Suppressor macrophage (primary cell): ENCODE measurements around the gene MKS1.

Experiments used
- DNase-seq, 4 experiments: peaks; one replicate each; pipeline ENCODE4 v3.0.0-alpha.2; 2020 to 2022
- total RNA-seq, 17 experiments: gene quantifications; one replicate each; lab custom pipeline; 2026; ENCODE audit warnings: mixed read lengths in 6 of 17, inconsistent platforms in 3 of 17; lab: John Stamatoyannopoulos, UW

The MKS1 gene
- total RNA-seq, result 1.5 to 13.7 (median 6.9) reads per million in 17 experiments

DNA sequence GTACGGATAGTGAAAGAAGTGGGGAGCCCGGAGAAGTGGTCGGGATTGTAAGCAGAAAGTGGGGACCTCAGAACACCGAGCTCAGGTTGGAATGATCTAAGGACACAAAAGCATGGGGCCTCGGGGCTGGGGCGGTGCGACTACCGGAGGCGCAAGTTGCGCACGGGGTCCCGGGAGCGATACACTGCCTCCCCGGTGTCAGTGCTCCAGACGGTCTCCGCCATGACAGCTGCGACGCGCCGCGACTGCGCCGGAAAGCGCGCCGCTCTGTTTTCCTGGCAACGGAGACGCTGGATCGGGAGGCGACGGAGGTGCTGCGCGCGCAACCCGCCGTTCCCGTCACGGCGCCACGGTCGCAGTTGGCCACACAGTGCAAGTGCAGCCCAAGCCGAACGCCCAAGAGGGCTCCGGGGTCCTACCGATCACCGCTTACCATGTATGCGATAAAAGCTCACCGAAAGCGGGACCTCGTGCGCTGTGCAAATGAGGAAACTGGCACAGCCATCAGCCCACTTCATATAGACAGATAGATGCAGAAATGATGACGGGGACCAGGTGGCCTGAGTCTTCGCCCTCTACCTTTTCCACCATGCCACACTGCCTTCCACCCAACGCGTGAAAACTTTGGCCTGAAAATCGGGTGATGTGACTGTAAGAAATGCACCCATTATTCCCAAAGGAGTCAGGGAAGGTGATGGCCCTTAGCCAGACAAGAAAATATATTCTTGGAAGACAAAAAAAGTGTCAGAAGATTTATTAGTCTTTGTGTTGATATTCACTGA lies at the start of gene MKS1:
Gene MKS1, minus strand, starts transcription at position 249 of the 782 bp plus-strand sequence. Its CDS starts 25 bp downstream, at position 224.
- peak; percentile 96 to 98 (median 98) for DNase-seq

DNA sequence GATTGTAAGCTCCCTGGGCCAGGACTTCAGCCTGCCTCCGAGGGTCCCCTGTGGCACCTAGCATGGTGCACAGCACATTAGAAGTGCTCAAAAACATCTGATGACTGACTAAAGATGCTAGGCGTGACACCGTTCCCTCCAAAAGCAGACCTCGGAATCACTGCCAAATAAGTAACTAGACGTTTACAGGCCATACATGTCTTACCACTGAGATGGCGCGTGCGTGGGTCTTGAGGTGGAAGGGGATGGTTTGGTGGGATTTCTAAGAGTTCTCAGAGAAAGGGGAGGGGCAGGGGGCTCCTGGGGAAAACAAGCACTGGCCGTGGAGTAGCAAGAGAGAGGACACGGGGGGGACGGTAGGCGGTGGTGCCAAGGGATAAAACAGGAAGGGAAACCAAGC lies 49.3 kb upstream of the MKS1 start:
- no peak for DNase-seq

DNA sequence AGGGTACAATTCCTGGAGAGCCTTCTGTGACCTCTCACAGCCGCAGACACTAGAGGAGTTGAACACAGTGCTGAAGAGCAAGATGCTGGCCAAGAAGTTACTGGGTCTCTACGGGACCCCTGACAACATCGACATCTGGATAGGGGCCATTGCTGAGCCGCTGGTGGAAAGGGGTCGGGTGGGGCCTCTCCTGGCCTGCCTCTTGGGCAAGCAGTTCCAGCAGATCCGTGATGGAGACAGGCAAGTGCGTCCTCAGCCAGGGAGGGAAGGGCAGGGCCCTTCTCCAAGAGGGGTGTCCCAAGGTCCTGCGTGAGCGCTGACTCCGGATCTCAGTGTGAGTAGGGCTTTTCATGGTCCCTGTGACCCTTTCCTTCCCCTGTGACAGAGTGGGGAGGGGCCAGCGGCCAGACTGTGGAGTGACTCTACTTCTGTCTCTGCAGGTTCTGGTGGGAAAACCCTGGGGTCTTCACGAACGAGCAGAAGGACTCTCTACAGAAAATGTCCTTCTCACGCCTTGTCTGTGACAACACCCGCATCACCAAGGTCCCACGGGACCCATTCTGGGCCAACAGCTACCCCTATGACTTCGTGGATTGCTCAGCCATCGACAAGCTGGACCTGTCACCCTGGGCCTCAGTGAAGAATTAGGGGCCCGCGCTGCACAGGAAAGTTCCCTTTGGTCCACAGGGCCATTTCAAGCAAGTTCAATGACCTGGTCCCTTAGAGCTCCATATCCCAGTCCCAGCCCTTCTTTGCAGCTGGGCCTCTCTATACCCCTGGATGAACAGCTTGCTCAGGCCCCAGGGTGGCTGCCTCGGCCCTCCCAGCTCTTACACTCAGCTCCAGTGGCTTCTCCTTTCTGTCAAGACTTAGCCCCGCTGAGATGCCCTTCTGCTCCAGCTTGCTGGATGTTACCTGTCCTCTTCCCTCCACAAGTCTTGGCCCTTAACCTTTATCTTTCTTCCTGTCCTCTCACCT lies 48.6 kb upstream of the MKS1 start:
- DNase-seq, result no peak

DNA sequence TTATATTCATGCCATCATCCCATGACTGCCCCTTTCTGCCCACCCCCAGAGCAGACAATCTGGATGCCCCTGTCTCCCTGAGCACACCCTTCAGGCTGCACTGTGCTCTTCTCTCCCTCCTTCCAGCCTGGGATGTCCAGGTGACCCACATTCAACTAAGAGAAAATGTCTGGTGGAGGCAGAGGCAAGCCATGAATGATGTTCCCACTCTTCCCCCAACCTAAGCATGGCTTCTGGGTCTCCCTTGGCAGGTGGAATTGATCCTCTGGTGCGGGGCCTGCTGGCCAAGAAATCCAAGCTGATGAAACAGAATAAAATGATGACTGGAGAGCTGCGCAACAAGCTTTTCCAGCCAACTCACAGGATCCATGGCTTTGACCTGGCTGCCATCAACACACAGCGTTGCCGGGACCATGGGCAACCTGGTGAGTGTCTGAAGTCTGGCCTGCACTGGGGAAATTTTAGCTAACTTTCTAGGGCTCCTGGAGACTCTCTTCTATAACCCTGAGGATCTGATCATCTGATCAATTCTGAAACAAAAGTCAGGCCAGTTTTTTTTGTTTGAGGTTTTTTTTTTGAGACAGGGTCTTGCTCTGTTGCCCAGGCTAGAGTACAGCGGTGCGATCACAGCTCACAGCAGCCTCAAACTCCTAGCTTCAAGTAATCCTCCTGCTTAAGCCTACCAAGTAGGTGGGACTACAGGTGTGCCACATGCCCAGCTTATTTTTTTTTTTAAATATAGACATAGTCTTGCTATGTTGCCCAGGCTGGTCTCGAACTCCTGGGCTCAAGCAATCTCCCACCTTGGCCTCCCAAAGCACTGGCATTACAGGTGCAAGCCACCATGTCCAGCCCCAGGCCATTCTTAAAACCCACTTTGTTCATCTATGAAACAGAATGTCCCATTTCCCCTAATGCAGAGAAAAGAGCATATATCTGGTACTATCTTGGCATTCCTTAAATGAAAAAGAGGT lies 47.1 kb upstream of the MKS1 start:
- DNase-seq, result no peak

DNA sequence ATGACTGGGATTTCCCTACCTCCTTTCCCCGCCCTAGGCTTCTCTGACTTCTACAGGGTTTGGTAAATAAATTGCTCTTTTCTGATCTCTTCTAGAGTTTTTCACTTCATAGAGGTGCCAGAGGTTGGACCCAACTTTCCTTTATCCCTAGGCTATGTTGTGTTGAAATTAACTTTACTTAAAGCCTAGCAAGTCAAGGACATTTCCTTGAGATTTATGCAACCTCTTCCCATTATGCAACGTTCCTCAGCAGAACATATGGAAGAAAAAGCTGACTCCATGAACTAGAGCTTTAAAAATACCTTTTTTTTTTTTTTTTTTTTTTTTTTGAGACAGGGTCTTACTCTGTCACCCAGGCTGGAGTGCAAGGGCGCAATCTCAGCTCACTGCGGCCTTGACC lies 46.2 kb upstream of the MKS1 start:
- DNase-seq, result peak in 2 of 4 experiments; percentile 32 to 52

DNA sequence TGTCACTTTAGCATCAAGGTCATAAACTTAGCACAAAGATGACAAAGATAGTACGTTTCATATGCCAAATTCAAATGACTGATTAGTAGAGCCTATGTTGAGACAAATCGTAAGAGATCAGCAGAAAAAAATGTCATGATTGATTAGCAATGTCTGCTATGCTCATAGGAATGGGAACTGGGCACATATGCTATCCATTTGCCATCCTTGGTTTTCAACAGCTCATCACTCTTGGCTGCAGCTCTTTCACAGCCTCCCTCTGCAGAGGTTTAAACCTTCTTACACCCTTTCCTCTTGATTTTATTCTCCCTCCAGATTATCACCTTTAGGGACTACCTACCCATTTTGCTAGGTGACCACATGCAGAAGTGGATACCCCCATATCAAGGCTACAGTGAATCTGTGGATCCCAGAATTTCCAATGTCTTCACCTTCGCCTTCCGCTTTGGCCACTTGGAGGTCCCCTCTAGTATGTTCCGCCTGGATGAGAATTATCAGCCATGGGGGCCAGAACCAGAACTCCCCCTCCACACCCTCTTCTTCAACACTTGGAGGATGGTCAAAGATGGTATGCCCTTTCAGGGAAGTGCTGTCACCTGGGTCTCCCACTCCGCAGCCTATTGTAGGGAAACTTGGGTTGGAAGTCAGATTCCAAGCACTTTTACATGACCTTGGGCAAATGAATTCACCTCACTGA lies 45.5 kb upstream of the MKS1 start:
- DNase-seq, result no peak

DNA sequence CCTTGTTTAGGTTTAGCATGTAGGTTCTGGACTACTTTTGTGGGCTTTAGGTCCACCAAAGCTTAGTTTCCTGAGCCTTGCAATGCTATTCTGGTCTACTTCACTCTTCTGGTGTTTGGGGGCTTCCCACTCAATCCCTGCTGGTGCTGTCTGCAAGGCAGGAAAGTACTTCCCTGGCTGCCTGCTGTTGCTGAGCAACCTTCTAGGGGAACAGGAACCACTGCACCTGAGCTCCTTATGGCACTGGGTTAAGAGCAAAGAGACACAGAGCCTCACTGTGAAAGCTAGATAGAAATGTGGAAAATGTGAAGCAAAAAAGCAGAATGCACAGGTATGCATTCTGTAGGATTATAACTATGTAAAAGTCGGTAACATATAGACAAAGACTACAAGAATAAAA lies 44.7 kb upstream of the MKS1 start:
- DNase-seq, result no peak

DNA sequence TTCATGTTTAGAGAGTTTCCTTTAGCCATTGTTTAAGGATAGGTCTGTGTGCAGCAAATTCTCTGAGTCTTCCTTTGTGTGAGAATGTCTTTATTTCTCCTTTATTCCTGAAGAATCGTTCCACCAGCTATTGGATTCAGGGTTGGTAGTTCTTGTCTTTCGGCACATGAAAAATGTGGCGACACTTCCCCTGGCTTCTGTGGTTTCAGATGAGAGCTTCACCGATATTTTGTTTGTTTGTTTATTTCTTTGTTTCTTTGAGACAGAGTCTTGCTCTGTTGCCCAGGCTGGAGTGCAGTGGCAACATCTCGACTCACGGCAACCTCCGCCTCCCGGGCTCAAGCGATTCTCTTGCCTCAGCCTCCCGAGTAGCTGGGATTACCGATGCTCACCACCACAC lies 43.1 kb upstream of the MKS1 start:
- DNase-seq, result no peak

DNA sequence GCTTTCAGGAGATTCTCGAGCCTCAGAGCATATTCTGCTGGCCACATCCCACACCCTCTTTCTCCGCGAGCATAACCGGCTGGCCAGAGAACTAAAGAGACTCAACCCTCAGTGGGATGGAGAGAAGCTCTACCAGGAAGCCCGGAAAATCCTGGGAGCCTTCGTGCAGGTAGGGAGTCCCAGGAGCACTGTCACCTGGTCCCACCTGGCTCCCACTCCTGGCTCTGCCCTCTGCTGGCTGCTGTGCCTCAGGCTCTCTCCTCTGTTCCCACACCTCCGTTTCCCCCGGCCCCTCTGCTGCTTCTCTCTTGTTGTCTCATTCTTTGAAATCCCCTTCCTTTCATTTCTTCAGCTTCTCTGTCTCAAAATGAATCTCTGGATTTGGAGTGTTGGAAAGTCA lies 35.7 kb upstream of the MKS1 start:
- no peak for DNase-seq

DNA sequence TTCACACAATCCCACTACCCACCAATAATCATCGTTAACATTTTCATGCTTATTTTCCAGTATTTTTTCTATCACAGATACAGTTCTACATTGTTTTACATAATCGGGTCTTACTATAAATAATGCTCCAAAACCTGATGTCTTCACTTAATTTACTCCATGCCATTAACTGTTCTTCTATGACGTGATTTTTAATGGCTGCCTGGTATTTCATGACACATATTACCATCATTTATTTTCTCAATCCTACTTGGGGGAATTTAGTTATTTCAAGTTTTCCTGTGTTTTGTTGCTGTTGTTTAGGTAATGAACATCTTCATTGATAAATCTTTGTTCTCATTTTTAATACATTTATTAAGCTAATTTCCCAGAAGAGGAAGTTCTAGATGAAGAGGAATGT lies 34.0 kb upstream of the MKS1 start:
- DNase-seq, result no peak

DNA sequence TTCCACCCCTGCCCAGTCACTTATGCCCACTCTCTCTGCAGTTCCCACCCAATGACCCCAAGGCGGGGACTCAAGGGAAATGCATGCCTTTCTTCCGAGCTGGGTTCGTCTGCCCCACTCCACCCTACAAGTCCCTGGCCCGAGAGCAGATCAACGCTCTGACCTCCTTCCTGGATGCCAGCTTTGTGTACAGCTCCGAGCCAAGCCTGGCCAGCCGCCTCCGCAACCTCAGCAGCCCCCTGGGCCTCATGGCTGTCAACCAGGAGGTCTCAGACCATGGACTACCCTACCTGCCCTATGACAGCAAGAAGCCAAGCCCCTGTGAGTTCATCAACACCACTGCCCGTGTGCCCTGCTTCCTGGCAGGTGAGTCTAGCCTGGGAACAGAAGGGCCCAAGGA lies 33.1 kb upstream of the MKS1 start:
- DNase-seq, result no peak

DNA sequence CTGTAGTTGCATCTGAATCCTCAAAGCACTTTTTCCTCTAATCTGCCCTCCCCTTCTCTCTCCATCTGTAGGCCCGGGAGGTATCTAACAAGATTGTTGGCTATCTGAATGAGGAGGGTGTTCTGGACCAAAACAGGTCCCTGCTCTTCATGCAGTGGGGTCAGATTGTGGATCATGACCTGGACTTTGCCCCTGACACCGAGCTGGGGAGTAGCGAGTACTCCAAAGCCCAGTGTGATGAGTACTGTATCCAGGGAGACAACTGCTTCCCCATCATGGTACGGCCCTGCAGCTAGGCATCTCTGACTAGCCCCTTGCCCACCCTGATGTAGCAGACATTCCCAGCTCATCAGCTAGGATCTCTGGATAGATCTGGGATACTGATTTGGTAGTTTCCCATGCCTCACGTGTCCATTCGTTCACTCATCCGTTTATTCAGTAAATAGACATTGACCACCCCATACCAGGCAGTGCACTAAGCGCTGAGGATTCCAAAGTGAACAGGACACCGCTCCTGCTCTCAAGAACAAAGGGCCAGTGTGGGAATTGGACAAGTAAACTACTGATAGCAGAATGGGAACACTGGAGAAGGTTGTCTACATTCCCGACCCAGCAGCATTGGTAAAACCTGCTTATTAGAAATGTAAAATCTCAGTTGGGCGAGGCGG lies 31.4 kb upstream of the MKS1 start:
- no peak for DNase-seq

DNA sequence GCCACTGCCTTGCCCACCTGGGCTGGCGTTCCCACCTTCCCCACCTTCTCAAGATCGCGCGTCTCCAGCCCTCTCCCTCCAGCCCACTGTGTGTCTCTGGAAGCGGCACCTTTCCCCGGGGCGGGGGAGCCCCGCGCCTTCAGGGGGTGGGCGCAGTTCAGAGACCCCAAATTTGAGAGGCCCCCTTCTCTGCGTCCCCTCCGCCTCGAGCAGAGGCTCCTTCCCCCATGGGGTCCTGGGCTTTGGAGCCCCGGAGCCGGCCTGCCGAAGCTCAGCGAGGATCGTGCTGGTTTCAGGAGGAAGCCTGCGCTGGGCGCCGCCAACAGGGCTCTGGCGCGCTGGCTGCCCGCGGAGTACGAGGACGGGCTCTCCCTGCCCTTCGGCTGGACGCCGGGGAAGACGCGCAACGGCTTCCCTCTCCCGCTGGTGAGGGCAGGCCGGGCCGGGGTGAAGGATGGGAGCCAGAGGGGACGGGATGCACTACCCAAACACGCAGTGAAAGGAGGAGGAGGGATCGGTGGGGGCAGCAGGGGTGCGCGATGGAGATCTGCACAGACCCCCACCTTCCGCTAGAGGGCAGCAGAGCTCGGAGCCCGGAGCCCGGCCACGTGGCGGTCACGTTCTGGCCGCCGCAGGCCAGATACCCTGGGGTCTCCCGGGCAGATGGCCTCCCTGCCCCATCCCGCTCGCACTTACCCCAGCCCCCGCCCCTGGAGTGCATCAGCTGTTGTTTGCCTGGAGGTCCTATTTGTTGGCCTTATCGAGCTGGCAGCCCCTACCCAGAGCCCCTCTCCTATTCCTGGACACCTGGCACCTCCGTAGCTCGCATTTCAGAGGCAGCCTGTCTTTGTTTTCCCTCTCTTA lies 30.4 kb upstream of the MKS1 start:
- peak; percentile 63 to 81 (median 78) for DNase-seq

DNA sequence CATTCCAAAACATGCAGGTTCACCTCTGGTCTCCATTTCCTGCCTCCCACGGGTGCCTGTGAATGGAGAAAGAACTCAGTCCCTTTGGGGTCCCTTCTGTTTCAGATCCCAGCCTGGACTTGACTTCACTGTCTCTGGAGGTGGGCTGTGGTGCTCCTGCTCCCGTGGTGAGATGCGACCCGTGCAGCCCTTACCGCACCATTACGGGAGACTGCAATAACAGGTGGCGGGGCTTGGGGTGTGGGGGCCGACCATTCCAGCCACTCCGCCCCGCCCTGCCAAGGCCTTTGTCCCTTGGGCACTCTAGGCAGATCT lies 29.9 kb upstream of the MKS1 start:
- DNase-seq, result no peak

DNA sequence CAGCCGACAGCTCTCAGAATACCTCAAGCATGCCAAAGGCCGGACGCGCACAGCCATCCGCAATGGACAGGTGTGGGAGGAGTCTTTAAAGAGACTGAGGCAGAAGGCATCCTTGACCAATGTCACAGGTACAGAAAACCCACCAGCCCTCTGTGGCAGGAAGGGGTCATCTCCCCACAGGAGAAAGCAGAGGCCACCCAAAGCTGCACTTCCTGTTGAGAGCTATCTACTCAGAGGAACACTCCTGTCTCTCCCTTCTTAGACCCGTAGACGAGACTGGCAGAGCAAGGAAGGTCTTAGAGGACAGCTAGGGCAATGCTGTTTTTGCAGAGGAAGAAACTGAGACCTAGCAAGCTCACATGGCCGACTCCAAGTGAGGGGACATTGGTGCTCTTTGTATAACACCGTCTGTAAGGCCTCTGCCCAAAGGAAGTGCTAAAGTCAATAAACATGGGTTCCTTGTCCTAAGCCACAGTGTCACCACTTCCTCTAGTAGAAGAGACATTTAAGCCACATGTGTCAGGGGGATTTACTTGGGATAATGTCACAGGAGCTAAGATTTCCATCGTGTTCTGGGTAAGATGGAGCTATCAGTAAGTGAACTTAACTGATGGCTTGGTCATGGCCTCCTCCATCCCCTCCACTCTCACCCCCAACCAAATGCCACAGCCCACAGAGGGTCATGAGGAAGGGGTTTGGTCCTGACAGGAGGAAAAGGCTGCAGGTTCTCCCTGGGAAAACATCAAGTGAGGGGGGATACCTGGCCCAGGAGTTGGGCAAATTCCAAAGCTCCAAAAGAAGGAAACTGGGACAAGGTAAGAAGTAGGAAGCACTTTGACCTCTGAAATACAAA lies 28.7 kb upstream of the MKS1 start:
- DNase-seq, result peak in 3 of 4 experiments; percentile 25 to 48 (median 34)

DNA sequence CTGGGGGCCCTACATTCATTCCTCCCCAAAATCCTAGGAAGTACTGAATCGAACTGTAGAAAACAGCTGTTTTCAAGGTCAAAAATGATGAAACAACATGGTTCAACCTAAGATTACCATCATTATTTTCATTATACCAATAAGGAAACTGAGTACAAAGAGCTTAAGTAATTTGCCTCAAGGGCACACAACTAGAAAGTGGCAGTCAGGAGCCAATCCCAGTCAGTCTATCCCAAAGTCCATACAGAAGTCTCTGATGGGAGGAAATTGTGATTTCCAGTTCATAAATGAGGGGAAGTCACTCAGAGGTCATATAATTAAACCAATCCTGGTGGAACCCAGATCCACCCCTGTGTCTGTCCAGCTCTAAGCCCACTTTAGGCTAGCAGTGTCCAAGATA lies 27.7 kb upstream of the MKS1 start:
- DNase-seq, result no peak

DNA sequence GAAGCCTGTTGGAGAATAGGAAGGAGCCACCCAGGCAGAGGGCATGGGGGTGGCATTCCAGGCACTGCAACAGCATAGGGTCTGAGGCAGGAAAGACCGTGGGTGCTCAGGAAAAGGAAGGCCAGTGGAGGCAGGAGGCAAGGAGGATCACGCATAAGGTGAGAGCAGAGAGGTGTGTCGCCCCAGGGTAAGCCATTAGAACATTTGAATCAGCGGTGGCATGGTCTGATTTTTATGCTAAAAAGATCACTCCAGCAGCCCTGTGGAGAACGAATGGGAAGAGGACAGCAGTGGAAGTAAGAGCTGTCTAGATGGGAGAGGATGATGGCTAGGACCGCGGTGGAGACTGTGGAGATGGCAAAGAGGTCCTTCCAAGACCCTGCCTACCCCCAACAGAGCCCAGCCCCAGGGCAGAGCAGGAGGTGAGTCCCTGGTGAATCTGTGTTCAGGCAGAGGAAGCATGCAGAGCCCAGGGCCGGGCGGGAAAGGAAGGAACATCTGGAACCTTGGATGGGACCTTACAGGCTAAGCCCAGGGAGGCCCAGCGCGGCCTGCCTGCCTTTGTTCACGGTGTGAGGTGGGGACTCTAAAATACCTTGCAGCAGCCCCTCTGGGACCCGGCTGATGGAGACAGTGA lies 27.2 kb upstream of the MKS1 start:
- no peak for DNase-seq

DNA sequence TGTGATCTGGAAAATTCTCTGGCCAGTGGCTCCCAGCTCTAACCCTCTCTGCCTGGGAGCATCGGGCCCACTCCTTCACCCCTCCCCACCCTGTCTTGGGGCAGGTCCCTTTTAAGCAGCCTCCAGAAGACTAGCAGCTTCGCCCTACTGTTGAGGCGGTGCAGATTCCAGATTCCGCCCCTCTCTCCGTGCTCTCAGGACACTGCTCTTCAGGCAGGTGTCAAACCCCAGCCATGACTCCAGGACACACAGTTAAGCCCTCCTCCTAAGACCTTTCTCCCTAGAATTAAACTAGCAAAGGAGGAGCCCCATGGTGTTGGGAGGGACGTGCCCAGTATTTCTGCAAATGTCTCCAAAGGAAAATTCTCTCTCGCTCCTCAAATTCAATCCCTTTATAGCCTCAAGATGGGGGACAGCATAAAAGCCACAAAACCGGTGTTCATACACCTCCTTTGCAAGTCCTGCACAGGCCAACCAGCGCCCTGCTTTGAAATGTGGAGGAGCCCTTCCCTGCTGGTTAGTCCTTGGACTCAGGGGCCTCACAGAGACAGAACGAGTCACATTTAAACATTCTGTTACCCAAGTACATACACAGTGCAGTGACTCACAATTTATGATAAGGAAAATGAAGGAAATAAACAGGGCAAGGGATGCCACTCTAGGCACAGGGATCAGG lies 26.5 kb upstream of the MKS1 start:
- DNase-seq, result no peak
